ENCODE data around the gene TMEM179.

GRCh38 chr14:104558231-104559027 is 46.1 kb downstream of the TMEM179 start:
- no peak for TF ChIP-seq CTCF (IDR thresholded peaks at IDR 0.05)
- TF ChIP-seq POLR2A (IDR thresholded peaks at IDR 0.05), result no peak

Data from lower leg skin (tissue), 3 donors.